Kidney epithelial cell (primary cell): ENCODE measurements around the gene OLR1. TPM values are rescaled to one million over a fixed set of nuclear protein-coding genes. Genes with fewer than 3 reads are reported as not detected.

Experiments
- DNase-seq: peaks from one replicate; pipeline ENCODE4 v3.0.0-alpha.2; 2010; ENCODE audit warnings: low read depth
- H3K27me3 ChIP-seq: 2 replicates; pipeline ENCODE4 v1.6.0; 2011; ENCODE audit warnings: low read length; ENCODE audit not compliant: control insufficient read depth, insufficient read depth
- H3K36me3 ChIP-seq: 2 replicates; pipeline ENCODE4 v1.5.1; 2011; ENCODE audit warnings: low read length; ENCODE audit not compliant: control insufficient read depth, insufficient read depth
- H3K4me3 ChIP-seq: 2 replicates; pipeline ENCODE4 v1.5.1; 2011; ENCODE audit warnings: low read depth, mild to moderate bottlenecking, control low read depth, low read length
- total RNA-seq: library from RNA; depleted of rRNA; stranded (reverse); fragments of >200 nt; gene quantifications from 2 replicates; pipeline ENCODE4 v1.2.3, GENCODE V29; 2015
- TF ChIP-seq, protein P1 (sequence below): IDR thresholded peaks from 2 replicates; pipeline ENCODE4 v1.5.1; 2011; ENCODE audit warnings: mild to moderate bottlenecking, moderate library complexity, low read length, control low read depth, inconsistent platforms; ENCODE audit not compliant: insufficient read depth, poor library complexity, severe bottlenecking

Gene OLR1
- total RNA-seq, 1 donor from 2014 or later: not detected

DNA sequence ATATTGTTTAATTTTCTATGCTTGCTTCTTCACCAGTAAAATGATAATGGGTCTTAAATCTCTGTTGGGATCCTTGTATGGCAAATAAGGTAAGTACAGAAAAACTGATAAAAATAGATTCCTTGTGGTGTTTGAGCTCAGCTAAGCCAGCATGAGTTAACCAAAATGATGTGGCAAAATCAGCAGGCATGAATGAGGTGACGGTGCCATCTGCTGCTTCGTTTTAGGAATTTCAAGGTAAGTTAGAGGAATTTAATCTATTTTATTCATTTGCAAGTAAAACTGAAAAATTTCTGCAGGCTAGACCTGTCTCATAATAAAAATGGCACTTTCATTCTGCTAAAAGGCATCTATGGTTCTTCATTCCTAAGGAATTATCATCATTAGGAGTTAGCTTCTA lies 31.9 kb downstream of the OLR1 start:
- TF ChIP-seq, protein P1, sequence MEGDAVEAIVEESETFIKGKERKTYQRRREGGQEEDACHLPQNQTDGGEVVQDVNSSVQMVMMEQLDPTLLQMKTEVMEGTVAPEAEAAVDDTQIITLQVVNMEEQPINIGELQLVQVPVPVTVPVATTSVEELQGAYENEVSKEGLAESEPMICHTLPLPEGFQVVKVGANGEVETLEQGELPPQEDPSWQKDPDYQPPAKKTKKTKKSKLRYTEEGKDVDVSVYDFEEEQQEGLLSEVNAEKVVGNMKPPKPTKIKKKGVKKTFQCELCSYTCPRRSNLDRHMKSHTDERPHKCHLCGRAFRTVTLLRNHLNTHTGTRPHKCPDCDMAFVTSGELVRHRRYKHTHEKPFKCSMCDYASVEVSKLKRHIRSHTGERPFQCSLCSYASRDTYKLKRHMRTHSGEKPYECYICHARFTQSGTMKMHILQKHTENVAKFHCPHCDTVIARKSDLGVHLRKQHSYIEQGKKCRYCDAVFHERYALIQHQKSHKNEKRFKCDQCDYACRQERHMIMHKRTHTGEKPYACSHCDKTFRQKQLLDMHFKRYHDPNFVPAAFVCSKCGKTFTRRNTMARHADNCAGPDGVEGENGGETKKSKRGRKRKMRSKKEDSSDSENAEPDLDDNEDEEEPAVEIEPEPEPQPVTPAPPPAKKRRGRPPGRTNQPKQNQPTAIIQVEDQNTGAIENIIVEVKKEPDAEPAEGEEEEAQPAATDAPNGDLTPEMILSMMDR: peak; percentile 55
- no peaks in the 10 kb centered on the region for H3K27me3 ChIP-seq
- H3K36me3 ChIP-seq: no peaks in the 10 kb centered on the region
- H3K4me3 ChIP-seq: no peak overlapping the region
- peak; percentile 31 for DNase-seq

DNA sequence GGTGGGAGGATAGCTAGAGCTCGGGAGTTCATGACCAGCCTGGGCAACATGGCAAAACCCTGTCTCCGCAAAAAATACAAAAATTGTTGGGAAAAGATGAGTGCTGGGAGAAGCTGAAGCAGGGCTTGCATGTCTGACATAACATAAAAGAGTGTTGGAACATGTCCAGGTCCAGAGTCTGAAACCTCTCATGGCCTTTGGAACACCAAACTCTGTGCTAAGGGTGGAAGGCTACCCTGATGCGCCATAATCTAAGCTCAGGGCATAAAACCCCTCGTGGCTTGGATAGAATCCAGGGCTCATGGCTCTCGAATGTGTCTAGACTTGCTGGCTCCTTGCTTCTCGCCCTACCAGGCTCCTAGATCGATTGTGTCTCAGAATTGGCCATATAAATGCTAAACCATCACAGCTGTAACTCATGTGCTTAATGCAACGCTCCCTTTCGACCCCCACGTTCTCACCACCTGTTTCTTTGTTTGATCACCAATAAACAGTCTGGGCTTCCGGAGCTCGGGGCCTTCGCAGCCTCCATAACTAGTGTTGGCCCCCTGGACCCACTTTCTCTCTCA lies 35.2 kb downstream of the OLR1 start:
- no peaks in the 10 kb centered on the region for H3K27me3 ChIP-seq
- DNase-seq: no peak
- no peaks in the 10 kb centered on the region for H3K36me3 ChIP-seq
- TF ChIP-seq, protein P1: no peak
- no peak overlapping the region for H3K4me3 ChIP-seq

DNA sequence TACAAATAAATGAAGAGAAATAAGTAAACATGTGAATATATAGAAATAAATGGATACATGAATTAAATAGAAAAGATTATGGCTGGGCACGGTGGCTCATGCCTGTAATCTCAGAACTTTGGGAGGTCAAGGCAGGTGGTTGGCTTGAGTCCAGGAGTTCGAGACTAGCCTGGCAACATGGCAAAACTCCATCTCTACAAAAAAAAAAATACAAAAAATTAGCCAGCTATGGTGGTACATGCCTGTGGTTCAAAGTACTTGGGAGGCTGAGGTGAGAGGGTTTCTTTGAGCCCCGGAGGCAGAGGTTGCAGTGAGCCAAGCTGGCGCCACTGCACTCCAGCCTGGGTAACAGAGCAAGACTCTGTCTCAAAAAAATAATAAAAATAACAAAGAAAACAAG lies 36.8 kb downstream of the OLR1 start:
- no peaks in the 10 kb centered on the region for H3K36me3 ChIP-seq
- no peak overlapping the region for H3K4me3 ChIP-seq
- TF ChIP-seq, protein P1: no peak
- H3K27me3 ChIP-seq: no peaks in the 10 kb centered on the region
- DNase-seq: no peak

DNA sequence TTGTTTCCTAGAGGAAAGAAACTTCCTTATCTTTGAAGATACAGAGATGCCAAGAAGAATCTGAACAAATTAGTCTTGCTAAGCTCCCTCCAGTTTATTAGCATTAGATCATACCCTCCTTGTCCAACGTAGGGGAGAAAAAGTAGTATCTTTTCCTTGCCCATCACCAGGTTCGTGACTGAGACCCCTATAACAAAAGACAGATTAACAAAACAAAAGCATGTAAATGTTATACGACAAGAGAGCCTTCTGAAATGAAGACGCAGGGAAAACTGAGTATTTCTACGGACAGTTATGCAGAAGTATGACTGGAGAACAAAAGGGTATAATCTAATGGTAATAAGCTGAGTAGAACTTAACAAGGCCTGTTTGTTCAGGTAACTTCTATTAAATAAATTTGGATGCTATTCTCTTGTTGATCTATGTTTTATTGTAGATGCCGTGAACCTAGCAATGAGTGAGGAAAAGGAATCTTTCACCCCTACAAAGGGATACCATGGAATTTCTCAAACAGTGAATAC lies 39.0 kb downstream of the OLR1 start:
- TF ChIP-seq, protein P1: no peak
- Histone ChIP-seq H3K4me3 (no peak overlapping the region), H3K27me3 (no peaks in the 10 kb centered on the region), H3K36me3 (no peaks in the 10 kb centered on the region)
- no peak for DNase-seq

DNA sequence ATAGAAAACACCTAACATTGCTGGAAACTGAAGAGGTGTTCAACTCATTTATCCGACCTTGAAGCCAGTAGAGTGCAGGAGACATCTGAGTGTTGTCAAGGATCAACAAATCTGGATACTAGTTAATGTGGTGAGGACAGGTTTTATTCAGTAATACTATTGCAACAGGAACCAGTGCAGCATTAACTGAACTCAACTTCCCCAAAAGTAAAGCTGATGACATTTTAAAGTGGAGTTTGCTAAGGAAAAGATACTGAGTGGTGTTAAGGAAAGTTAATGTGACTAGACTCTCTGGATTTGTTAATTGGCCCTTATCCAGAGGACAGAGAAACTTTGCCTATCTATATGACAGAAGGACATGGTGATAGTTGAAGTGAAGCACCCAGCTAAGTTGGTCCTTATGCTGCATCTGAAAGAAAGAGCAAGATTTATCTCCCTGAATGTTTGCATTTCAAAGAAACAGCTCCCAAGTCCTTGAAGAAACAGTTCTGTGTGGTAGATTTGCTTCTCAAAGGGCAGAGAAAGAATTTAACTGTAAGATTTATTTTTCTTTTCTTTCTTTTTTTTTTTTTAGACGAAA lies 40.7 kb downstream of the OLR1 start:
- no peak overlapping the region for H3K4me3 ChIP-seq
- H3K36me3 ChIP-seq: no peaks in the 10 kb centered on the region
- no peaks in the 10 kb centered on the region for H3K27me3 ChIP-seq
- TF ChIP-seq, protein P1: no peak
- DNase-seq: no peak

DNA sequence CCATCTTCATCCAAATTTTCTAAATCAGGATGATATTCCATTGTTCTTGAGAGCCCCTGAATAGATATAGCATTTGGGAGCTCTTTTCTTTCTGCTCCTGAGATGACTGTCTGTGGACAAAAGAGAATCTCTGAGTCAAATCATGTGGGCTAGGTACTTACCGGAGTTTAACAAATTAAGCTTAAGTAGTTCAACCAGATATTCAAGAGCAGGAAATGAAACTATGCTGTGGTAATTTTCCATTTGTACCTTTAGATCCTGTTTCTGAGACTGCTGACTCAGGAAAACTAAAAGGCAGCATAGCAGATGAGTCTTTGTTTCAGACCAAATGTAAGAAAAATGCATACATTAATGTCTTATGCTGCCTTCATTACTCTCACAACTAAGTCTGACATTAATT lies 41.9 kb downstream of the OLR1 start, which contains the start of gene CLEC7A:
CLEC7A (minus strand) TSS at position 158 of the 400 bp plus-strand sequence; CDS start at position 41, 117 bp downstream.
- Histone ChIP-seq H3K27me3 (no peaks in the 10 kb centered on the region), H3K36me3 (no peaks in the 10 kb centered on the region), H3K4me3 (no peak within 1 kb of the TSS)
- DNase-seq: no peak
- TF ChIP-seq, protein P1: no peak
